HepG2 (cell line): ENCODE data around the gene CSTF1. TPM values are rescaled to one million over a fixed set of nuclear protein-coding genes. Genes with fewer than 3 reads are reported as not detected.

Experiments used
- AKAP8 ChIP-seq: sonication (generic); formaldehyde crosslinking; IDR thresholded peaks from 2 replicates; pipeline ENCODE4 v1.5.1; 2020; ENCODE audit warnings: mild to moderate bottlenecking, missing genetic modification reagents
- ATF7-NPFF ChIP-seq: sonication (generic); formaldehyde crosslinking; IDR thresholded peaks from 2 replicates; pipeline ENCODE4 v1.8.1; 2023; ENCODE audit warnings: mild to moderate bottlenecking, low read depth, missing genetic modification reagents, moderate library complexity
- CBX1 ChIP-seq: IDR thresholded peaks from one replicate; pipeline ENCODE4 v1.6.1; 2016; ENCODE audit warnings: antibody characterized with exemption, low read depth
- CCDC6 ChIP-seq: sonication (generic); formaldehyde crosslinking; IDR thresholded peaks from 2 replicates; pipeline ENCODE4 v1.8.1; 2022; ENCODE audit warnings: mild to moderate bottlenecking, missing genetic modification reagents, moderate library complexity
- FOXC1 ChIP-seq: sonication (generic); formaldehyde crosslinking; IDR thresholded peaks from 2 replicates; pipeline ENCODE4 v1.8.0; 2022; ENCODE audit warnings: mild to moderate bottlenecking, missing genetic modification reagents, borderline replicate concordance
- FOXK2 ChIP-seq: fragments of 450-650 bp; IDR thresholded peaks from 2 replicates; pipeline ENCODE4 v1.6.1; 2016
- KDM3A ChIP-seq: IDR thresholded peaks from 2 replicates; pipeline ENCODE4 v1.6.1; 2018; ENCODE audit warnings: low read depth, missing compliant biosample characterization
- MAFK ChIP-seq, 2 experiments: IDR thresholded peaks in 1 of 2; conservative IDR thresholded peaks in 1 of 2; 2 replicates each; pipeline ENCODE4 v1.6.1; 2011; ENCODE audit warnings: improper control_type of control experiment in 2 of 2, low read length in 2 of 2
- MTERF4 ChIP-seq: sonication (generic); formaldehyde crosslinking; IDR thresholded peaks from 2 replicates; pipeline ENCODE4 v1.8.0; 2023; ENCODE audit warnings: mild to moderate bottlenecking, missing genetic modification reagents
- NFYB ChIP-seq: sonication (generic); formaldehyde crosslinking; IDR thresholded peaks from 2 replicates; pipeline ENCODE4 v1.4.0; 2020; ENCODE audit warnings: missing genetic modification reagents
- PCBP1 ChIP-seq: fragments of 200-400 bp; formaldehyde crosslinking; IDR thresholded peaks from 2 replicates; pipeline ENCODE4 v1.6.1; 2017; ENCODE audit warnings: mild to moderate bottlenecking, low read depth, low read length, borderline replicate concordance
- THAP9 ChIP-seq: sonication (generic); formaldehyde crosslinking; IDR thresholded peaks from 2 replicates; pipeline ENCODE4; 2020; ENCODE audit warnings: missing genetic modification reagents, mild to moderate bottlenecking, borderline replicate concordance
- TIGD3 ChIP-seq: sonication (generic); formaldehyde crosslinking; IDR thresholded peaks from 2 replicates; pipeline ENCODE4 v1.5.1; 2020; ENCODE audit warnings: mild to moderate bottlenecking, missing genetic modification reagents, borderline replicate concordance
- USF2 ChIP-seq, 2 experiments: sonication (generic) in 1 of 2; formaldehyde crosslinking in 1 of 2; IDR thresholded peaks; 2 replicates each; pipeline versions ENCODE4 v1.5.1 to v1.6.1; 2011 to 2020; ENCODE audit warnings: borderline replicate concordance in 1 of 2, low read depth in 1 of 2, low read length in 1 of 2, mild to moderate bottlenecking in 1 of 2, missing genetic modification reagents in 1 of 2, moderate library complexity in 1 of 2
- ZBTB43 ChIP-seq: sonication (generic); formaldehyde crosslinking; conservative IDR thresholded peaks from 2 replicates; pipeline ENCODE4 v1.4.0; 2020; ENCODE audit warnings: missing genetic modification reagents
- ZBTB7B ChIP-seq: sonication (generic); formaldehyde crosslinking; IDR thresholded peaks from 2 replicates; pipeline ENCODE4 v1.4.0; 2020; ENCODE audit warnings: missing genetic modification reagents
- ZFP36L1 ChIP-seq: sonication (generic); formaldehyde crosslinking; IDR thresholded peaks from 2 replicates; pipeline ENCODE4 v1.8.0; 2022; ENCODE audit warnings: mild to moderate bottlenecking, missing genetic modification reagents, moderate library complexity
- ZNF264 ChIP-seq: sonication (generic); formaldehyde crosslinking; IDR thresholded peaks from 2 replicates; pipeline ENCODE4 v1.4.0; 2020; ENCODE audit warnings: missing genetic modification reagents
- ZNF549 ChIP-seq: sonication (generic); formaldehyde crosslinking; IDR thresholded peaks from 2 replicates; pipeline ENCODE4 v1.5.0; 2020; ENCODE audit warnings: missing genetic modification reagents
- ZNF761 ChIP-seq: sonication (generic); formaldehyde crosslinking; conservative IDR thresholded peaks from 2 replicates; pipeline ENCODE4 v1.4.0; 2020; ENCODE audit warnings: mild to moderate bottlenecking, missing genetic modification reagents
- polyA plus RNA-seq, 8 experiments: library from polyadenylated mRNA; depleted of rRNA in 3 of 8; stranded (reverse) in 7 of 8; unstranded in 1 of 8; fragments of >200 nt; fragmentation: Illumina TruSeq in 4 of 8; extraction: Trizol in 4 of 8; gene quantifications; 2 replicates each; pipeline versions ENCODE4 v1.2.1 to v1.2.3, GENCODE V29; 2011 to 2016; ENCODE audit warnings: low read depth in 4 of 8, missing spikeins in 1 of 8, mixed read lengths in 1 of 8; ENCODE audit not compliant: insufficient read depth in 1 of 8
- total RNA-seq, 5 experiments: library from RNA; depleted of rRNA; stranded (reverse); fragments of >200 nt; fragmentation: Illumina TruSeq; extraction: Trizol; gene quantifications; 2 replicates each; pipeline ENCODE4 v1.2.3, GENCODE V29; 2016; ENCODE audit warnings: low read depth in 1 of 5

The CSTF1 gene
- total and polyA plus RNA-seq, 2 of the 13 experiments (the other 11 are each of a cell fraction or from before 2014, with no cell fraction given) = 70.9 to 100 TPM

- TF ChIP-seq KDM3A (CRISPR knock-in tag) (peak; percentile 93), NFYB (peak; percentile 97), ZNF761 (CRISPR knock-in tag) (peak; percentile 97), PCBP1 (0 out of 2 replicates have a peak, but pooled peaks have one; percentile 76), FOXK2 (peak; percentile 84), ZNF264 (CRISPR knock-in tag) (peak; percentile 97), ZBTB7B (CRISPR knock-in tag) (peak; percentile 70), MAFK (conservative IDR thresholded peaks at IDR 0.05 in 1 of 2, IDR thresholded peaks at IDR 0.05 in 1 of 2; ENCODE audit: low read length in 2 of 2) (peak; percentile 20 to 44; a peak in 3 of 4 replicates), CCDC6 (peak; percentile 99), MTERF4 (CRISPR knock-in tag) (0 out of 2 replicates have a peak, but pooled peaks have one; percentile 20), ZBTB43 (CRISPR knock-in tag) (peak; percentile 95), ATF7-NPFF (CRISPR knock-in tag) (peak; percentile 99), FOXC1 (CRISPR knock-in tag) (peak; percentile 98), CBX1 (peak; percentile 85), AKAP8 (CRISPR knock-in tag) (peak; percentile 76), ZNF549 (CRISPR knock-in tag) (peak; percentile 88; the same call in 1 of the 2 replicates), USF2 (IDR thresholded peaks at IDR 0.05; ENCODE audit: low read depth, low read length) (no peak), USF2 (CRISPR knock-in tag; IDR thresholded peaks at IDR 0.05; ENCODE audit: borderline replicate concordance) (no peak; the same call in 1 of the 2 replicates), THAP9 (peak; percentile 99), TIGD3 (peak; percentile 99), ZFP36L1 (CRISPR knock-in tag) (peak; percentile 98; the same call in 1 of the 2 replicates)
These were observed at the start of gene CSTF1, which contains the start of gene AURKA (continued) for GRCh38 chr20:56392132-56392880.
